Lung (tissue), 12 donors: ENCODE measurements around the gene CHD9. TPM values are rescaled to one million over a fixed set of nuclear protein-coding genes. Genes with fewer than 3 reads are reported as not detected.

Experiments
- ATAC-seq: fragments of 200-7000 bp; cut with Tn5 transposase; one replicate; pipeline ENCODE4 v1.9.1; 2020; ENCODE audit warnings: moderate number of reproducible peaks; ENCODE audit not compliant: insufficient read depth, low FRiP score
- DNase-seq, 3 donors: peaks; one replicate each; pipeline ENCODE4 v3.0.0-alpha.2; 2013 to 2017
- H3K27ac ChIP-seq, 2 donors: one replicate each; pipeline ENCODE4 v1.5.1; 2013; ENCODE audit warnings: mild to moderate bottlenecking in 2 of 2, moderate library complexity in 2 of 2, control low read depth in 1 of 2, inconsistent platforms in 1 of 2, low read depth in 1 of 2, low read length in 1 of 2
- H3K27me3 ChIP-seq, 3 donors: one replicate each; pipeline ENCODE4 v1.5.1; 2013; ENCODE audit warnings: low read length in 2 of 3; ENCODE audit not compliant: control insufficient read depth in 3 of 3, insufficient read depth in 3 of 3
- H3K36me3 ChIP-seq, 4 donors: one replicate each; pipeline ENCODE4 v1.5.1; 2013; ENCODE audit warnings: low read length in 4 of 4, mild to moderate bottlenecking in 1 of 4, moderate library complexity in 1 of 4; ENCODE audit not compliant: control insufficient read depth in 4 of 4, insufficient read depth in 4 of 4
- H3K4me1 ChIP-seq, 5 donors: one replicate each; pipeline ENCODE4 v1.5.1; 2013; ENCODE audit warnings: low read length in 5 of 5, mild to moderate bottlenecking in 2 of 5, moderate library complexity in 1 of 5; ENCODE audit not compliant: control insufficient read depth in 5 of 5, insufficient read depth in 5 of 5
- H3K4me3 ChIP-seq: one replicate; pipeline ENCODE4 v1.5.1; 2013; ENCODE audit warnings: mild to moderate bottlenecking, control low read depth, moderate library complexity
- H3K9ac ChIP-seq, 2 donors: one replicate each; pipeline ENCODE4 v1.5.1; 2013; ENCODE audit warnings: low read length in 2 of 2, control low read depth in 1 of 2; ENCODE audit not compliant: insufficient read depth in 1 of 2
- H3K9me3 ChIP-seq, 4 donors: one replicate each; pipeline ENCODE4 v1.5.1; 2013; ENCODE audit warnings: low read length in 3 of 4, mild to moderate bottlenecking in 1 of 4, moderate library complexity in 1 of 4; ENCODE audit not compliant: control insufficient read depth in 4 of 4, insufficient read depth in 3 of 4
- WGBS, 2 donors: extraction: QIAGEN DNeasy Blood & Tissue Kit; methylation state at CpG; one replicate each; pipeline ENCODE4 v1.1.7; 2013; 5-methylcytosine and 5-hydroxymethylcytosine counted together
- polyA plus RNA-seq, 2 donors: library from polyadenylated mRNA; stranded (reverse); fragments of 200-250 nt; gene quantifications; one replicate each; pipeline ENCODE4 v1.2.1, GENCODE V29; 2013
- total RNA-seq, 2 donors: library from RNA; depleted of rRNA in 1 of 2; stranded (reverse); fragments of >200 nt in 1 of 2; gene quantifications; one replicate each; pipeline ENCODE4 v1.2.1, GENCODE V29; 2014 to 2021
- TF ChIP-seq, protein P1 (sequence below): IDR thresholded peaks from 2 replicates; pipeline ENCODE4 v1.5.1; 2012; ENCODE audit warnings: mild to moderate bottlenecking; ENCODE audit errors: control extremely low read depth, extremely low read depth
- donor health status: control.
- donor health status: control.
- donor health status: Bipolar disorder and iron deficiency.
- donor health status: healthy.
- donor health status: DM: yes; HTN: yes; CAD: no.

Gene CHD9
- total and polyA plus RNA-seq, 4 donors: 12.7 to 138 (median 39.4) TPM

- TF ChIP-seq, protein P1, sequence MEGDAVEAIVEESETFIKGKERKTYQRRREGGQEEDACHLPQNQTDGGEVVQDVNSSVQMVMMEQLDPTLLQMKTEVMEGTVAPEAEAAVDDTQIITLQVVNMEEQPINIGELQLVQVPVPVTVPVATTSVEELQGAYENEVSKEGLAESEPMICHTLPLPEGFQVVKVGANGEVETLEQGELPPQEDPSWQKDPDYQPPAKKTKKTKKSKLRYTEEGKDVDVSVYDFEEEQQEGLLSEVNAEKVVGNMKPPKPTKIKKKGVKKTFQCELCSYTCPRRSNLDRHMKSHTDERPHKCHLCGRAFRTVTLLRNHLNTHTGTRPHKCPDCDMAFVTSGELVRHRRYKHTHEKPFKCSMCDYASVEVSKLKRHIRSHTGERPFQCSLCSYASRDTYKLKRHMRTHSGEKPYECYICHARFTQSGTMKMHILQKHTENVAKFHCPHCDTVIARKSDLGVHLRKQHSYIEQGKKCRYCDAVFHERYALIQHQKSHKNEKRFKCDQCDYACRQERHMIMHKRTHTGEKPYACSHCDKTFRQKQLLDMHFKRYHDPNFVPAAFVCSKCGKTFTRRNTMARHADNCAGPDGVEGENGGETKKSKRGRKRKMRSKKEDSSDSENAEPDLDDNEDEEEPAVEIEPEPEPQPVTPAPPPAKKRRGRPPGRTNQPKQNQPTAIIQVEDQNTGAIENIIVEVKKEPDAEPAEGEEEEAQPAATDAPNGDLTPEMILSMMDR: no peak
- Histone ChIP-seq H3K9ac (no peak overlapping the region), H3K36me3 (no peaks in the 10 kb centered on the region), H3K4me1 (no peaks in the 10 kb centered on the region), H3K27me3 (no peaks in the 10 kb centered on the region), H3K4me3 (no peak overlapping the region), H3K9me3 (peaks cover 0 to 1% (median 0%) of the 10 kb centered on the region in 4 donors), H3K27ac (no peak overlapping the region)
- 58 to 61% methylated on average over 4 of the region's 4 CpGs for WGBS, 2 donors
- DNase-seq: no peak
- no peak for ATAC-seq
Observed at GRCh38 chr16:53356478-53357207, 301.9 kb downstream of the CHD9 start.

GRCh38 chr16:53357208-53357586, 302.4 kb downstream of the CHD9 start:
- no peak overlapping the region for H3K27ac ChIP-seq
- H3K27me3 ChIP-seq: no peaks in the 10 kb centered on the region
- TF ChIP-seq, protein P1: no peak
- WGBS, 2 donors: 77 to 90% methylated on average over 5 of the region's 5 CpGs
- ATAC-seq (no peak), DNase-seq (no peak)
- H3K36me3 ChIP-seq: no peaks in the 10 kb centered on the region
- H3K4me3 ChIP-seq: no peak overlapping the region
- no peaks in the 10 kb centered on the region for H3K4me1 ChIP-seq
- peaks cover 0 to 1% (median 0%) of the 10 kb centered on the region in 4 donors for H3K9me3 ChIP-seq
- no peak overlapping the region for H3K9ac ChIP-seq

DNA sequence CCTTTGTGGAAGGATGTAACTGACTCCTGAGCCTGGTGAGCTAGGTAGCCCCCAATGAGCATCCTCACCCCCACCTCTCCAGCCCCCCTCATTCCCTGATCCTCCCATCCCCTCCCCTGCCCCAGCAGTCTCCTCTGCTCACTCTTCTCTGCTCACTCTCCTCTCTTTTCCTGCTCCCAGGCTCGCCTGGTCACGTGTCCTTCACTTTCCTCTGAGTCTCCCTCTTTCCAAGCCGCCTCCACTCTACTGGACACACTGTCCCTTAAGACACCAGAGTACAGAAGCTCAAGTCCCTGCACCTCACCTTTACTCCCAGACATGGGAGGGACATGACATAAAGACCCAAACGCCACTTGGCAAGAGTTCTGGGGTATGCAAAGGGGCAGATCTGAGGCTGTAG, 303.2 kb downstream of the CHD9 start:
- H3K36me3 ChIP-seq: no peaks in the 10 kb centered on the region
- H3K4me1 ChIP-seq: no peaks in the 10 kb centered on the region
- no peak overlapping the region for H3K27ac ChIP-seq
- DNase-seq (no peak), ATAC-seq (no peak)
- H3K9ac ChIP-seq: no peak overlapping the region
- no peaks in the 10 kb centered on the region for H3K27me3 ChIP-seq
- TF ChIP-seq, protein P1: no peak
- H3K9me3 ChIP-seq: peaks cover 0 to 1% (median 0%) of the 10 kb centered on the region in 4 donors
- WGBS, 2 donors: 72 to 74% methylated on average over 4 of the region's 4 CpGs
- H3K4me3 ChIP-seq: no peak overlapping the region
